K562 (cell line): ENCODE data around the gene DNAJB7. TPM values are rescaled to one million over a fixed set of nuclear protein-coding genes. Genes with fewer than 3 reads are reported as not detected.

Experiments
- ATAC-seq: fragments of 200-7000 bp; cut with Tn5 transposase; 3 replicates; pipeline ENCODE4 v1.9.1; 2020; ENCODE audit warnings: moderate library complexity
- BruUV-seq: library from RNA; stranded (reverse); fragments of 400-500 nt; replicated peaks from 2 replicates; lab custom pipeline; 2021; lab: Mats Ljungman, UMichigan
- CTCF ChIA-PET: fragments of 300-600 bp; formaldehyde crosslinking; extraction: SDS; loops from one replicate; lab custom pipeline; 2021; ENCODE audit warnings: low intra/inter-chr PET ratio; lab: Yijun Ruan, JAX
- POLR2A ChIA-PET: fragments of 300-600, 350-650 bp; sonication (Branson Sonifier 250); formaldehyde crosslinking; extraction: SDS; loops from one replicate; lab custom pipeline; 2021; ENCODE audit warnings: antibody characterized with exemption, inconsistent platforms; lab: Yijun Ruan, JAX
- DNase-seq, 4 experiments: peaks; one replicate each; pipeline versions ENCODE4 v3.0.0 to v3.0.0-alpha.2; 2011 to 2018; ENCODE audit warnings: low spot score in 3 of 4, mixed read lengths in 3 of 4; ENCODE audit errors: extremely low read depth in 1 of 4
- FAIRE-seq: peaks from 2 replicates; lab custom pipeline; 2011; peaks lifted over from hg19 to GRCh38; lab: Jason Lieb, UNC
- H2AFZ ChIP-seq: 2 replicates; pipeline ENCODE4 v1.6.0; 2011; ENCODE audit warnings: low read depth, low read length, control low read depth, inconsistent platforms
- H3K27ac ChIP-seq: fragments of 200-600 bp; 3 replicates; pipeline ENCODE4 v1.8.0; 2011; ENCODE audit warnings: low read depth, mild to moderate bottlenecking, control low read depth, inconsistent platforms, low read length, moderate library complexity, mixed read lengths; ENCODE audit errors: extremely low read depth
- H3K27me3 ChIP-seq, 2 experiments: fragments of 300-600 bp in 1 of 2; 2 replicates in 1 of 2; 3 replicates in 1 of 2; pipeline versions ENCODE4 v1.6.0 to v1.8.0; 2011; ENCODE audit warnings: inconsistent platforms in 2 of 2, low read length in 2 of 2, mild to moderate bottlenecking in 1 of 2, mixed read lengths in 1 of 2, moderate library complexity in 1 of 2; ENCODE audit not compliant: control insufficient read depth in 2 of 2, insufficient read depth in 2 of 2
- H3K36me3 ChIP-seq: fragments of 300-600 bp; 3 replicates; pipeline ENCODE4 v1.8.0; 2011; ENCODE audit warnings: mild to moderate bottlenecking, low read length, inconsistent platforms; ENCODE audit not compliant: control insufficient read depth, insufficient read depth
- H3K4me1 ChIP-seq, 2 experiments: fragments of 200-600 bp in 1 of 2; replicated peaks in 1 of 2; 2 replicates in 1 of 2; 3 replicates in 1 of 2; pipeline versions ENCODE4 v1.5.1 to v1.8.0; 2011; ENCODE audit warnings: inconsistent platforms in 2 of 2, low read length in 2 of 2, mild to moderate bottlenecking in 1 of 2, mixed read lengths in 1 of 2, moderate library complexity in 1 of 2; ENCODE audit not compliant: control insufficient read depth in 2 of 2, insufficient read depth in 2 of 2
- H3K4me2 ChIP-seq: 2 replicates; pipeline ENCODE4 v1.6.1; 2011; ENCODE audit warnings: low read length, control low read depth, inconsistent platforms, mixed read lengths; ENCODE audit not compliant: insufficient read depth
- H3K4me3 ChIP-seq: fragments of 200-600 bp; sonication (generic), shearing (Covaris generic); 2 replicates; pipeline ENCODE4 v1.5.1; 2016; ENCODE audit warnings: control low read depth, inconsistent platforms
- H3K79me2 ChIP-seq: fragments of 200-600 bp; 3 replicates; pipeline ENCODE4 v1.8.0; 2011; ENCODE audit warnings: low read length, inconsistent platforms; ENCODE audit not compliant: control insufficient read depth, insufficient read depth
- H3K9ac ChIP-seq, 2 experiments: 2 replicates each; pipeline versions ENCODE4 v1.6.0 to v1.6.1; 2011; ENCODE audit warnings: low read depth in 2 of 2, low read length in 2 of 2, control low read depth in 1 of 2, inconsistent platforms in 1 of 2, mild to moderate bottlenecking in 1 of 2, mixed read lengths in 1 of 2; ENCODE audit not compliant: insufficient read depth in 1 of 2
- H3K9me1 ChIP-seq: one replicate; pipeline ENCODE4 v1.6.0; 2011; ENCODE audit warnings: inconsistent platforms, mild to moderate bottlenecking, low read length, moderate library complexity; ENCODE audit not compliant: control insufficient read depth, insufficient read depth
- H3K9me3 ChIP-seq: replicated peaks from 2 replicates; pipeline ENCODE4 v1.5.1; 2011; ENCODE audit warnings: low read depth, low read length, inconsistent platforms; ENCODE audit not compliant: control insufficient read depth, insufficient read depth
- H4K20me1 ChIP-seq: replicated peaks from 2 replicates; pipeline ENCODE4 v1.6.1; 2011; ENCODE audit warnings: low read length, inconsistent platforms, mixed read lengths; ENCODE audit not compliant: control insufficient read depth, insufficient read depth
- ATF6 ChIP-seq: sonication (generic); formaldehyde crosslinking; IDR thresholded peaks from 2 replicates; pipeline ENCODE4 v1.4.0; 2020; ENCODE audit warnings: mild to moderate bottlenecking, missing genetic modification reagents
- C11orf30 ChIP-seq: fragments of 450-650 bp; IDR thresholded peaks from 2 replicates; pipeline ENCODE4 v1.6.1; 2016; ENCODE audit warnings: low read depth, mild to moderate bottlenecking
- E2F1 ChIP-seq: sonication (generic); formaldehyde crosslinking; IDR thresholded peaks from 2 replicates; pipeline ENCODE4 v1.8.1; 2023; ENCODE audit warnings: mild to moderate bottlenecking, missing genetic modification reagents, moderate library complexity
- HIVEP1 ChIP-seq: fragments of 250-450 bp; sonication (Bioruptor Pico); IDR thresholded peaks from 2 replicates; pipeline ENCODE4 v1.4.0; 2020; ENCODE audit warnings: mild to moderate bottlenecking
- HMGXB4 ChIP-seq: sonication (generic); formaldehyde crosslinking; IDR thresholded peaks from 2 replicates; pipeline ENCODE4 v1.8.1; 2023; ENCODE audit warnings: mild to moderate bottlenecking, missing genetic modification reagents
- HOXB6 ChIP-seq: fragments of 250-450 bp; sonication (Bioruptor Pico); IDR thresholded peaks from 2 replicates; pipeline ENCODE4 v1.5.1; 2022; ENCODE audit warnings: mild to moderate bottlenecking, borderline replicate concordance
- KHSRP ChIP-seq: fragments of 450-650 bp; IDR thresholded peaks from 2 replicates; pipeline ENCODE4 v1.6.1; 2017
- MAFF ChIP-seq: IDR thresholded peaks from 2 replicates; pipeline ENCODE4 v1.6.1; 2012; ENCODE audit warnings: low read length, improper control_type of control experiment
- NR2F6 ChIP-seq: fragments of 450-650 bp; formaldehyde crosslinking; IDR thresholded peaks from 2 replicates; pipeline ENCODE4 v1.4.0; 2020; ENCODE audit warnings: mild to moderate bottlenecking
- PCBP2 ChIP-seq: fragments of 200-400 bp; formaldehyde crosslinking; IDR thresholded peaks from 2 replicates; pipeline ENCODE4 v1.6.1; 2018; ENCODE audit warnings: low read length, low read depth, mild to moderate bottlenecking, moderate library complexity; ENCODE audit not compliant: poor library complexity, severe bottlenecking
- PHF21A ChIP-seq: fragments of 450-650 bp; IDR thresholded peaks from 2 replicates; pipeline ENCODE4 v1.6.1; 2017; ENCODE audit warnings: low read depth, borderline replicate concordance
- POLR3G ChIP-seq: IDR thresholded peaks from 2 replicates; pipeline ENCODE4 v1.6.1; 2011; ENCODE audit not compliant: insufficient read length, insufficient replicate concordance; ENCODE audit errors: extremely low read depth
- PTRF ChIP-seq: fragments of 450-650 bp; IDR thresholded peaks from 2 replicates; pipeline ENCODE4 v1.6.1; 2016; ENCODE audit warnings: mild to moderate bottlenecking, missing genetic modification characterization, missing compliant biosample characterization
- RHOXF2B ChIP-seq: fragments of 250-450 bp; sonication (Bioruptor Pico); conservative IDR thresholded peaks from 2 replicates; pipeline ENCODE4 v1.5.1; 2021
- SIRT6 ChIP-seq: IDR thresholded peaks from one replicate; pipeline ENCODE4 v1.6.1; 2012; ENCODE audit warnings: low read depth, mild to moderate bottlenecking, control low read depth, inconsistent platforms, low read length, moderate library complexity
- TCF7L2 ChIP-seq: fragments of 150-350 bp; IDR thresholded peaks from 2 replicates; pipeline ENCODE4 v1.6.1; 2016; ENCODE audit warnings: low read depth, mild to moderate bottlenecking, low read length, moderate library complexity
- TRIM24 ChIP-seq, 2 experiments: fragments of 450-650 bp; IDR thresholded peaks; 2 replicates each; pipeline ENCODE4 v1.6.1; 2016
- YBX1 ChIP-seq: fragments of 450-650 bp; IDR thresholded peaks from 2 replicates; pipeline ENCODE4 v1.7.1; 2016; ENCODE audit warnings: mild to moderate bottlenecking
- ZC3H8 ChIP-seq: fragments of 450-650 bp; IDR thresholded peaks from 2 replicates; pipeline ENCODE4 v1.6.1; 2017
- ZNF316 ChIP-seq: fragments of 450-650 bp; IDR thresholded peaks from 2 replicates; pipeline ENCODE4 v1.6.1; 2016
- WGBS: fragments of 100-300 bp; shearing (Covaris generic); methylation state at CpG from one replicate; pipeline ENCODE4 v1.1.6; 2016; ENCODE audit warnings: low coverage, mixed read lengths; ENCODE audit not compliant: insufficient coverage; ENCODE audit errors: missing lambda C conversion rate; 5-methylcytosine and 5-hydroxymethylcytosine counted together
- in situ Hi-C: fragments of 300-500 bp; cut with MboI; formaldehyde crosslinking; loops from 4 replicates; pipeline ENCODE4 v1.15.0; 2018; ENCODE audit warnings: inconsistent platforms, mixed read lengths
- intact Hi-C: fragments of 100-400 bp; cut with micrococcal nuclease; formaldehyde crosslinking; loops from 2 replicates; pipeline ENCODE4 v1.14.2; 2022
- polyA plus RNA-seq, 8 experiments: library from polyadenylated mRNA; depleted of rRNA in 4 of 8; stranded (reverse) in 5 of 8; unstranded in 3 of 8; fragments of >200 nt; fragmentation: Nextera tagmentation in 2 of 8; fragmentation: Illumina TruSeq in 1 of 8; extraction: Ambion mirVana in 2 of 8; extraction: Trizol in 1 of 8; gene quantifications; 2 replicates each; pipeline versions ENCODE4 v1.2.1 to v1.2.3, GENCODE V29; 2011 to 2014; ENCODE audit warnings: inconsistent platforms in 1 of 8, missing spikeins in 1 of 8
- total RNA-seq, 7 experiments: library from RNA; depleted of rRNA in 6 of 7; stranded (reverse); fragments of >200 nt in 6 of 7; fragmentation: Illumina TruSeq in 2 of 7; extraction: Trizol in 2 of 7; gene quantifications; 2 replicates each; pipeline versions ENCODE4 v1.2.1 to v1.2.3, GENCODE V29; 2011 to 2021; ENCODE audit warnings: low replicate concordance in 1 of 7

Gene DNAJB7
- total and polyA plus RNA-seq, 9 of the 15 experiments (the other 6 are each of a cell fraction or from before 2014, with no cell fraction given): 0.13 to 0.21 TPM; not detected in 7

- Histone ChIP-seq H4K20me1 (no peaks in the 10 kb centered on the region), H2AFZ (no peak overlapping the region; the same call in 1 of the 2 replicates), H3K9me3 (no peaks in the 10 kb centered on the region), H3K4me1 (peaks cover 21% of the 10 kb centered on the region in 2 experiments; a peak in 4 of 5 replicates), H3K9ac (peak overlapping the region; percentile 79 to 96; a peak in 3 of 4 replicates), H3K4me3 (peak overlapping the region; percentile 96), H3K27ac (peak overlapping the region; percentile 89), H3K4me2 (peak overlapping the region; percentile 92), H3K27me3 (no peaks in the 10 kb centered on the region), H3K9me1 (no peaks in the 10 kb centered on the region), H3K36me3 (peaks cover 18% of the 10 kb centered on the region), H3K79me2 (peaks cover 68% of the 10 kb centered on the region)
- no TSS peak for BruUV-seq
- in situ Hi-C loops: no loop called here
- POLR2A ChIA-PET: interaction anchor here (0.6 to 1.1 kb wide), 3 partner anchors 12 to 318 kb away, joined by 3 to 4 read pairs (median 3); no protein-coding TSS in a partner anchor
- FAIRE-seq (no peak), DNase-seq (peak in 2 of 4 experiments; percentile 8 to 33), ATAC-seq (peak; percentile 6; the same call in 2 of the 3 replicates)
- CTCF ChIA-PET: no interaction called here
- intact Hi-C loops: loop anchor here (5.0 kb wide), 1 partner anchor 40 kb away; the partner anchor contains the start of genes ST13 and XPNPEP3
- WGBS: 0% methylated on average over 4 of the region's 4 CpGs
- TF ChIP-seq PHF21A (no peak), ATF6 (CRISPR knock-in tag) (no peak), TRIM24 (IDR thresholded peaks at IDR 0.05) (no peak), ZC3H8 (no peak), HMGXB4 (CRISPR knock-in tag) (no peak), HIVEP1 (CRISPR knock-in tag) (no peak), TCF7L2 (no peak), RHOXF2B (CRISPR knock-in tag) (no peak), NR2F6 (CRISPR knock-in tag) (no peak), PTRF (no peak), KHSRP (no peak), YBX1 (no peak), C11orf30 (peak; percentile 54), POLR3G (no peak), ZNF316 (peak; percentile 56; the same call in 1 of the 2 replicates), PCBP2 (no peak), MAFF (no peak; the same call in 1 of the 2 replicates), E2F1 (CRISPR knock-in tag) (no peak), HOXB6 (CRISPR knock-in tag) (no peak), SIRT6 (no peak)
These were observed 44.2 kb downstream of the DNAJB7 start for GRCh38 chr22:40817737-40818136.
